T-helper 1 cell treated with Interleukin-12 subunit alpha and Interleukin-12 subunit beta and Interleukin-4 antibody, amounts not matched to agents 30 μg/mL and 1 μg/mL, for 36 hours (primary cell): ENCODE measurements around the gene PID1.

ENCODE experiments used
- H3K27ac Mint-ChIP-seq: one replicate; pipeline ENCODE4 v1.8.0; 2021; ENCODE audit warnings: mild to moderate bottlenecking, mixed read lengths
- H3K27me3 Mint-ChIP-seq: one replicate; pipeline ENCODE4 v1.8.0; 2021; ENCODE audit warnings: low read depth, mixed read lengths
- H3K36me3 Mint-ChIP-seq: one replicate; pipeline ENCODE4 v1.8.0; 2021; ENCODE audit warnings: low read depth, mixed read lengths
- H3K4me1 Mint-ChIP-seq: one replicate; pipeline ENCODE4 v1.8.0; 2021; ENCODE audit warnings: low read depth, mixed read lengths
- H3K4me3 Mint-ChIP-seq: one replicate; pipeline ENCODE4 v1.8.0; 2021; ENCODE audit warnings: mild to moderate bottlenecking, moderate library complexity, mixed read lengths
- H3K9me3 Mint-ChIP-seq: one replicate; pipeline ENCODE4 v1.8.0; 2021; ENCODE audit warnings: mixed read lengths

Gene PID1

DNA sequence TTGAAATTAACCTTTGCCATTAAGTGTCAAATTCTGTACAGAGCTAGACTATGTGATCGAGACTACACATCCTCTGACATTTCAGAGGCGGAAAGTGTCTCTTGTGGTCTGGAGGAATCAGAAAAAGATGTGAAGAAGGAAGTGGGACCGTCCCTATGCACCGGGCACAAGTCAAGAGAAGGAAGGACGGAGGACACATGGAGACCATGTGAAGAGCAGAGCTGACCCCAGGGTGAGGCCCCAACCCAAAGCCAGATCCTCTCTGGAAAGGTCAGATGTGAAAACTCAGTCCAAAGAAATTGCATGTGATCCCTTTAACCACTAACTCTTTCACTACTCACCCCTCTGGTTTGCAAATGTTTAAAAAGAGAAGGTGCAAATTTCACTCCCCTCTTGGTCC lies 92.4 kb downstream of the PID1 start:
- H3K9me3 Mint-ChIP-seq: peaks cover 3% of the 10 kb centered on the region
- no peaks in the 10 kb centered on the region for H3K27me3 Mint-ChIP-seq
- no peaks in the 10 kb centered on the region for H3K36me3 Mint-ChIP-seq
- no peak overlapping the region for H3K4me3 Mint-ChIP-seq
- no peaks in the 10 kb centered on the region for H3K4me1 Mint-ChIP-seq
- no peak overlapping the region for H3K27ac Mint-ChIP-seq

- Mint-ChIP-seq H3K36me3 (no peaks in the 10 kb centered on the region), H3K4me3 (no peak overlapping the region), H3K27me3 (no peaks in the 10 kb centered on the region), H3K4me1 (no peaks in the 10 kb centered on the region), H3K27ac (no peak overlapping the region), H3K9me3 (peaks cover 3% of the 10 kb centered on the region)
Observed at GRCh38 chr2:229178117-229178516, 93.0 kb downstream of the PID1 start.

DNA sequence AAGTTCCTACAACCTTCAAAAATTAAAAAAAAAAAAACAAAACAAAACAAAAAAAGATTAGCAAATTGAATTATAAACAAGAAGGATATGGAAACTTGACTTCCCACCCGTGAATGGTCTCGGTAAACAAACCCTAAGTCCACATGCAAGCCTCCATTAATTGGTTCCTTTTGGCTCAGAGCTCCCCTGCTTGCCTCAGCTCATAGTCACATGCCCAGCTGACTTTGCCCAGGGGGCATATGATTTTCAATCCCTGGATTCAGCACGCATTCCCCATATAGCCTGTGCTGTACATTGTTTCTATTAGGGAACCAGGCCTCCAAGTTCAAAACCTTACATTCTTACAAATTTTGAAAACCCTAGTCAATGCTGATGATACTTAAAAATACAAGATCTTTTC lies 95.0 kb downstream of the PID1 start:
- Mint-ChIP-seq H3K36me3 (no peaks in the 10 kb centered on the region), H3K27me3 (no peaks in the 10 kb centered on the region), H3K4me3 (no peak overlapping the region), H3K4me1 (no peaks in the 10 kb centered on the region), H3K27ac (no peak overlapping the region), H3K9me3 (peaks cover 3% of the 10 kb centered on the region)

DNA sequence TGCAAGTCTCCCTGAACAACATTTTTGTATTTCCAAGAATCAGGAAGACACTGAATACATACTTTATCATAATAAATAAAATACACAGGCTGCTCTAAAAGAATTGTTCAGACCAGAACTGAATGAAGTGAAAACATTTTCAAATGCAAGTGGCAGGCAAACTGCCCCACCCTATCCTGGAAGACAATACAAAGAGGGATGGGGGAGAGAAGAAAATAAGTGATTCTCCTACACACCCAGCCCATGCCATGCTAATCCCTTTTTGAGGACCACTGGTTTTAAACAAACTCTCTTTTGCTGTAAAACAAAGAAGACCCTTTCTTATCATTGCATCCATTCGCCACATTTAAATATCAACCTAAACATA lies 95.6 kb downstream of the PID1 start:
- Mint-ChIP-seq H3K27ac (no peak overlapping the region), H3K9me3 (peaks cover 3% of the 10 kb centered on the region), H3K36me3 (no peaks in the 10 kb centered on the region), H3K4me3 (no peak overlapping the region), H3K4me1 (no peaks in the 10 kb centered on the region), H3K27me3 (no peaks in the 10 kb centered on the region)

- Mint-ChIP-seq H3K36me3 (no peaks in the 10 kb centered on the region), H3K27ac (no peak overlapping the region), H3K4me3 (no peak overlapping the region), H3K4me1 (no peaks in the 10 kb centered on the region), H3K27me3 (no peaks in the 10 kb centered on the region), H3K9me3 (peaks cover 3% of the 10 kb centered on the region)
Observed at GRCh38 chr2:229174794-229175496, 96.1 kb downstream of the PID1 start.

- no peaks in the 10 kb centered on the region for H3K4me1 Mint-ChIP-seq
- no peaks in the 10 kb centered on the region for H3K36me3 Mint-ChIP-seq
- H3K27me3 Mint-ChIP-seq: no peaks in the 10 kb centered on the region
- H3K9me3 Mint-ChIP-seq: peaks cover 3% of the 10 kb centered on the region
- H3K27ac Mint-ChIP-seq: no peak overlapping the region
- no peak overlapping the region for H3K4me3 Mint-ChIP-seq
Observed at GRCh38 chr2:229173825-229174359, 97.2 kb downstream of the PID1 start.

DNA sequence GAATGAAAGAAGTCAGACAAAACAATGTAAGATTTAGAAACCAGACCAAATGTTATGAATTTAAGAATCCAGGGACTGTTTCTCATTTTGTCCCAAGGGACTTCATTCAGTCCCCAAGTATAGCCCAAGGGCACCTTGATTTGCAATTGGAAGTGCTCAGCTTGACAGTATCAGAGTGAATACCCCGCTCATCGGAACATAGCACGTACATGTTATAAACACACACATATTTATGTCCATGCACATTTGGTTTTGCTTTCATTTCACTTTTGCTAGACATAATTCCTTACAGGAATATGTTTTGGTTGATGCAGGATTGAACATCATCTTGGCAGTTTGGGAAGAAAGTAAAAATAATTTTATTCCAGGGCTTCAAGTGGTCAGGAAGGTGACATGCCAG lies 100.2 kb downstream of the PID1 start:
- H3K27me3 Mint-ChIP-seq: no peaks in the 10 kb centered on the region
- no peaks in the 10 kb centered on the region for H3K36me3 Mint-ChIP-seq
- no peak overlapping the region for H3K27ac Mint-ChIP-seq
- H3K9me3 Mint-ChIP-seq: peaks cover 3% of the 10 kb centered on the region
- no peak overlapping the region for H3K4me3 Mint-ChIP-seq
- H3K4me1 Mint-ChIP-seq: no peaks in the 10 kb centered on the region

GRCh38 chr2:229170171-229170570 lies 100.9 kb downstream of the PID1 start:
- H3K4me1 Mint-ChIP-seq: no peaks in the 10 kb centered on the region
- H3K4me3 Mint-ChIP-seq: no peak overlapping the region
- H3K27me3 Mint-ChIP-seq: no peaks in the 10 kb centered on the region
- no peak overlapping the region for H3K27ac Mint-ChIP-seq
- peaks cover 3% of the 10 kb centered on the region for H3K9me3 Mint-ChIP-seq
- no peaks in the 10 kb centered on the region for H3K36me3 Mint-ChIP-seq

DNA sequence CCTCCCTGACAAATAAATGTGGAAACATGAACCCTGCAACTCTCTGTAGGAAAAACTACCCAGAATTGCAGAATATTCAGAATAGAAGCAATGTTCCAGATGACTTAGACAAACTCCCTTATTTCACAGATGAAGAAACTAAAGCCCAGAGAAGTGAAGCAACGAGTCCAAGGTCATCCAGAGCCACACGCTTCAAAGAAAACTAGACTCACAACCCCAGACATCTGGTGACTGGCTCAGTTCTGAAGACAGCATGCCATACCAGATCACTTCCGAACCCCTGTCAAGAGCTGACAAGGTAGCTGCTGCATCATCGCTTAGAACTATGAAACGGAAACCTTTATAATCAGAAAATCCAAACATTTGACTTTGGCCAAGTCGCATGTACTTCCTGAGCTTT lies 101.3 kb downstream of the PID1 start:
- no peak overlapping the region for H3K4me3 Mint-ChIP-seq
- H3K27ac Mint-ChIP-seq: no peak overlapping the region
- H3K4me1 Mint-ChIP-seq: no peaks in the 10 kb centered on the region
- no peaks in the 10 kb centered on the region for H3K36me3 Mint-ChIP-seq
- H3K27me3 Mint-ChIP-seq: no peaks in the 10 kb centered on the region
- H3K9me3 Mint-ChIP-seq: peaks cover 3% of the 10 kb centered on the region

DNA sequence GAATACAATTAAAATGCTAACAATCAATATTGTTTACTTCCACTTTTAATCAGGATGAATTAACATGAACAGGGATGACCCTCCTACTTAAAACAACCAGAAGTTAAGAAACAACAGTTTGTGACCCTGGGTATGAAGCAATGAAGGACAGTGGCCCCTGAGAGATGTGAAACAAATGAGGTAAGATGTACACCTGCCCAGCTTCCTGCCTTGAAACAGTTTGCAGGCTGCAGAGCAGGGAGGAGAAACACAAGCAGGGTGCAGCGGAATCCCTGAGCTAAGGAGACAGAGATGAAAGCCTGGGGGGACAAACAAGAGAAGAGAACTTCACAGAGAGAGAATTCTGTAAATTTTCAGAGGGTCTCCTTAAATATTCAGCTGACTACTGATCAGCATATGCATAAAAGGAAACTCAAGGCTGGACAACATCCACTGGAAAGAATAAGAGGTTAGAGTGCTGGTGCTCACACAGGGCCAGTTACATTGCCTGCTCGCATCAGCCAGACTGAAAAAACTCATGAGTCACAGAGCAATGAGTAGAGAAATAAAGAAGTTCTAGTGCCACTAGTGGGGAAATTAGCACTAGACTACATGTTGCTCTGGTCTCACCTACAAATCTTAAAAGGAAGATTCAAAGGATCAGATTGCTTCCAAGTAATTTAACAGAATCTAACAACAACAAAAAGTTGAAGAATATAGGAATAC lies 106.4 kb downstream of the PID1 start:
- Mint-ChIP-seq H3K27me3 (no peaks in the 10 kb centered on the region), H3K36me3 (no peaks in the 10 kb centered on the region)

DNA sequence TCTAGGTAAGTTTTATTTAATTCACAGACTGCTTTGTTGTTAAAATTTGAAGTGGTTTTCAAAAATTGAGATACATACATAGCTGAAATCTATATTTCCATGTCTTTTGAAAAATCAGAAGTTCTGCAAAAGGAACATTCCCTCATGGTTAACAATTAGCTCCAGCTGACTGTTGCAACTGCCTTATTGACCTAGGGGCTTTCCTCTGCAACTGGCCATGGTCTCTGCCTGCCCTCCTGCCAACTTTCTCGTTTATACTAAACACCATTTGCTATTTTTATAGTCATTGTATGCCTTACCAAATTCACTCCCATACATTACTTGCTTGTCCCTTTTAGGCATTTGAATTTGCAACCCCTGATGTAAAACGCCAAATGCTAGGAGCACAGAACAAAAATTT lies 107.2 kb downstream of the PID1 start:
- H3K27me3 Mint-ChIP-seq: no peaks in the 10 kb centered on the region
- H3K9me3 Mint-ChIP-seq: no peaks in the 10 kb centered on the region
- no peak overlapping the region for H3K4me3 Mint-ChIP-seq
- H3K4me1 Mint-ChIP-seq: no peaks in the 10 kb centered on the region
- H3K27ac Mint-ChIP-seq: no peak overlapping the region
- no peaks in the 10 kb centered on the region for H3K36me3 Mint-ChIP-seq

More for the DNA sequence above, 106.4 kb downstream of the PID1 start:
- Mint-ChIP-seq H3K27ac (no peak overlapping the region), H3K4me1 (no peaks in the 10 kb centered on the region), H3K4me3 (no peak overlapping the region), H3K9me3 (no peaks in the 10 kb centered on the region)

GRCh38 chr2:229162015-229162414 lies 109.1 kb downstream of the PID1 start:
- H3K4me3 Mint-ChIP-seq: no peak overlapping the region
- H3K9me3 Mint-ChIP-seq: no peaks in the 10 kb centered on the region
- H3K27ac Mint-ChIP-seq: no peak overlapping the region
- no peaks in the 10 kb centered on the region for H3K36me3 Mint-ChIP-seq
- H3K4me1 Mint-ChIP-seq: no peaks in the 10 kb centered on the region
- no peaks in the 10 kb centered on the region for H3K27me3 Mint-ChIP-seq

GRCh38 chr2:229160984-229161383 lies 110.1 kb downstream of the PID1 start:
- no peaks in the 10 kb centered on the region for H3K4me1 Mint-ChIP-seq
- H3K27me3 Mint-ChIP-seq: no peaks in the 10 kb centered on the region
- H3K4me3 Mint-ChIP-seq: no peak overlapping the region
- no peaks in the 10 kb centered on the region for H3K9me3 Mint-ChIP-seq
- H3K27ac Mint-ChIP-seq: no peak overlapping the region
- H3K36me3 Mint-ChIP-seq: no peaks in the 10 kb centered on the region

GRCh38 chr2:229160180-229160579 lies 110.9 kb downstream of the PID1 start:
- H3K36me3 Mint-ChIP-seq: no peaks in the 10 kb centered on the region

DNA sequence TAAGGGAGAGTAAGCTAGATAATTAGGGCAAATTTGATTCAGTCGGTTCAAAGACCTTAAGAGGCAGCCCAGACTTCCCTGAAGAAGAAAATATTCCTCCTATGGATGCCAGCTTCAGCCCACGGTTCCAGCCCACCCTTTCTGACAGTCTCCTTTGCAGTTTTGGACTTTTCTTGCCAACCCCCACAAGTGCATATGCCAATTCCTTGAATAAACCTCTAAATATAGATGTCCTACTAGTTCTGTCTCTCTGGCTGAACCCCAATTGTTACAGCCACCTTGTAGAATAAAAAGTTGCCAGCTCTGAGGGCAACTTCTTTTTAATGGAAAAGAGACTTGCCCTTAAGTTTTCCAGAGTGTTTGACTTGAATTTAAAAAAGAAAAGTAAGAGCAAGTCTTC lies 111.7 kb downstream of the PID1 start:
- no peaks in the 10 kb centered on the region for H3K4me1 Mint-ChIP-seq
- no peak overlapping the region for H3K4me3 Mint-ChIP-seq
- no peak overlapping the region for H3K27ac Mint-ChIP-seq
- H3K27me3 Mint-ChIP-seq: no peaks in the 10 kb centered on the region
- H3K9me3 Mint-ChIP-seq: no peaks in the 10 kb centered on the region
- no peaks in the 10 kb centered on the region for H3K36me3 Mint-ChIP-seq

More at GRCh38 chr2:229160180-229160579, 110.9 kb downstream of the PID1 start:
- H3K27me3 Mint-ChIP-seq: no peaks in the 10 kb centered on the region
- no peak overlapping the region for H3K27ac Mint-ChIP-seq
- no peaks in the 10 kb centered on the region for H3K4me1 Mint-ChIP-seq
- H3K4me3 Mint-ChIP-seq: no peak overlapping the region
- H3K9me3 Mint-ChIP-seq: no peaks in the 10 kb centered on the region
